ENCODE measurements around the gene B4GALT7.

DNA sequence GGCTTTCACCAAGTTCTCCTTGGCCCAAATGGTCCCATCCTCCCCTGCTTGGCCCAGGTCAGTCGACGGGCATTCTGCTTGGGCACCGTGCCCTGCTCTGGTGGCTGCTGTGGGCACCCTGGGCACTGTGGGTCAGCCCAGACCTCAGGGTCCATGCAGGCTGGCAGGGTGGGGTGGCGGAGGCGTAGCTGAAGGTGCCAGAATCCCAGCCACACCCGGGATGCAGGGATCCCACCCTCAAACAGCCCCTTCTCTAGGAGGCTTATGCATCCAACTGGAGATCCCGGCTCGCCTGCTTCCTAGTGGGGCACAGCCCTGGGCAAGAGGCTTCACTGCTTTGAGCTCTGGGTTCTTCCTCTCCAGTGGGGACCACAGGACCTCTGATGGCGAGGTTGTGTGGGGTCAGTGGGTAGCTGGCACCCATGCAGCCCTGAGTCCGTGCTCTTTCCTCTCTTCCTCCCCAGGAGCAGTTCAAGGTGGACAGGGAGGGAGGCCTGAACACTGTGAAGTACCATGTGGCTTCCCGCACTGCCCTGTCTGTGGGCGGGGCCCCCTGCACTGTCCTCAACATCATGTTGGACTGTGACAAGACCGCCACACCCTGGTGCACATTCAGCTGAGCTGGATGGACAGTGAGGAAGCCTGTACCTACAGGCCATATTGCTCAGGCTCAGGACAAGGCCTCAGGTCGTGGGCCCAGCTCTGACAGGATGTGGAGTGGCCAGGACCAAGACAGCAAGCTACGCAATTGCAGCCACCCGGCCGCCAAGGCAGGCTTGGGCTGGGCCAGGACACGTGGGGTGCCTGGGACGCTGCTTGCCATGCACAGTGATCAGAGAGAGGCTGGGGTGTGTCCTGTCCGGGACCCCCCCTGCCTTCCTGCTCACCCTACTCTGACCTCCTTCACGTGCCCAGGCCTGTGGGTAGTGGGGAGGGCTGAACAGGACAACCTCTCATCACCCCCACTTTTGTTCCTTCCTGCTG lies 9.4 kb downstream of the B4GALT7 start:
- TF ChIP-seq EP300 (IDR thresholded peaks at IDR 0.05) (no peak), POLR2A (IDR thresholded peaks at IDR 0.05) (no peak)
- TF ChIP-seq, protein P1, sequence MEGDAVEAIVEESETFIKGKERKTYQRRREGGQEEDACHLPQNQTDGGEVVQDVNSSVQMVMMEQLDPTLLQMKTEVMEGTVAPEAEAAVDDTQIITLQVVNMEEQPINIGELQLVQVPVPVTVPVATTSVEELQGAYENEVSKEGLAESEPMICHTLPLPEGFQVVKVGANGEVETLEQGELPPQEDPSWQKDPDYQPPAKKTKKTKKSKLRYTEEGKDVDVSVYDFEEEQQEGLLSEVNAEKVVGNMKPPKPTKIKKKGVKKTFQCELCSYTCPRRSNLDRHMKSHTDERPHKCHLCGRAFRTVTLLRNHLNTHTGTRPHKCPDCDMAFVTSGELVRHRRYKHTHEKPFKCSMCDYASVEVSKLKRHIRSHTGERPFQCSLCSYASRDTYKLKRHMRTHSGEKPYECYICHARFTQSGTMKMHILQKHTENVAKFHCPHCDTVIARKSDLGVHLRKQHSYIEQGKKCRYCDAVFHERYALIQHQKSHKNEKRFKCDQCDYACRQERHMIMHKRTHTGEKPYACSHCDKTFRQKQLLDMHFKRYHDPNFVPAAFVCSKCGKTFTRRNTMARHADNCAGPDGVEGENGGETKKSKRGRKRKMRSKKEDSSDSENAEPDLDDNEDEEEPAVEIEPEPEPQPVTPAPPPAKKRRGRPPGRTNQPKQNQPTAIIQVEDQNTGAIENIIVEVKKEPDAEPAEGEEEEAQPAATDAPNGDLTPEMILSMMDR (IDR thresholded peaks at IDR 0.05), result no peak

Data from tibial nerve (tissue), 4 donors.